Right lobe of liver (tissue), 4 donors: Measurements from ENCODE around the gene ZMYND8.

Source experiments
- POLR2A ChIP-seq: fragments of 450-650 bp; IDR thresholded peaks from one replicate; pipeline ENCODE4 v1.6.1; 2017; ENCODE audit warnings: antibody characterized with exemption, mild to moderate bottlenecking
- TF ChIP-seq, protein P1 (sequence below), 4 donors: fragments of 200-600 bp in 3 of 4; fragments of 450-650 bp in 1 of 4; IDR thresholded peaks; one replicate each; pipeline versions ENCODE4 v1.5.1 to v1.8.0; 2016 to 2022; ENCODE audit warnings: antibody characterized with exemption in 4 of 4, mild to moderate bottlenecking in 2 of 4
- donor health status: DM: no; HTN: no; CAD: no.
- donor health status: DM: no; HTN: no; CAD: no.
- donor health status: DM: no; HTN: yes; CAD: no.

DNA sequence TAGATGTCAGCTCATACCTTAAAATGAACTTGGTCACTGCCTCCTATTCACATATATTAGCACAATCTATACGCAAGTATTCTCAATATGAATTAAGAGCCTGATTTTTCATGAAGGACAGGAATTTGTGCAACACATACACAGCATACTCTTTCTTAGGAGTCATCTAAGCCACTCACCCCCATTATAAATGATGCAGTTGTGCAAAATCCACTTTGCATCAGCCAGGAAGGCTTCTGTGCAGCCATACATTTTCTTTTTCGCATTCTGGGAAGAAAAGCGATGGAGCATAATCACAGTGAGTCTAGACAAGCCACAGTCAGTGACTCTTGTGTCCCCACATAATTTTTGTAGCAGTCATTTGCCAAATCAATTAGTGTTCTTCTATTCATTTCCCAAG lies 66.5 kb downstream of the ZMYND8 start:
- TF ChIP-seq, protein P1, sequence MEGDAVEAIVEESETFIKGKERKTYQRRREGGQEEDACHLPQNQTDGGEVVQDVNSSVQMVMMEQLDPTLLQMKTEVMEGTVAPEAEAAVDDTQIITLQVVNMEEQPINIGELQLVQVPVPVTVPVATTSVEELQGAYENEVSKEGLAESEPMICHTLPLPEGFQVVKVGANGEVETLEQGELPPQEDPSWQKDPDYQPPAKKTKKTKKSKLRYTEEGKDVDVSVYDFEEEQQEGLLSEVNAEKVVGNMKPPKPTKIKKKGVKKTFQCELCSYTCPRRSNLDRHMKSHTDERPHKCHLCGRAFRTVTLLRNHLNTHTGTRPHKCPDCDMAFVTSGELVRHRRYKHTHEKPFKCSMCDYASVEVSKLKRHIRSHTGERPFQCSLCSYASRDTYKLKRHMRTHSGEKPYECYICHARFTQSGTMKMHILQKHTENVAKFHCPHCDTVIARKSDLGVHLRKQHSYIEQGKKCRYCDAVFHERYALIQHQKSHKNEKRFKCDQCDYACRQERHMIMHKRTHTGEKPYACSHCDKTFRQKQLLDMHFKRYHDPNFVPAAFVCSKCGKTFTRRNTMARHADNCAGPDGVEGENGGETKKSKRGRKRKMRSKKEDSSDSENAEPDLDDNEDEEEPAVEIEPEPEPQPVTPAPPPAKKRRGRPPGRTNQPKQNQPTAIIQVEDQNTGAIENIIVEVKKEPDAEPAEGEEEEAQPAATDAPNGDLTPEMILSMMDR (IDR thresholded peaks at IDR 0.05), result no peak
- TF ChIP-seq POLR2A, result no peak
